HT-29 (cell line): ENCODE results near the gene HHATL. TPM values are rescaled to one million over a fixed set of nuclear protein-coding genes. Genes with fewer than 3 reads are reported as not detected.

ENCODE experiments used
- DNase-seq: peaks from one replicate; pipeline ENCODE4 v3.0.0-alpha.2; 2015; ENCODE audit warnings: low spot score
- total RNA-seq: library from RNA; depleted of rRNA; stranded (reverse); fragments of >200 nt; shearing (Covaris generic); gene quantifications from 2 replicates; pipeline ENCODE4 v1.2.3, GENCODE V29; 2014

HHATL gene
- total RNA-seq, 1 experiment from 2014 or later = not detected

GRCh38 chr3:42665050-42665878 lies 37.3 kb downstream of the HHATL start:
- no peak for DNase-seq

GRCh38 chr3:42664438-42664803 lies 38.2 kb downstream of the HHATL start:
- no peak for DNase-seq

- no peak for DNase-seq
These were observed 38.8 kb downstream of the HHATL start for GRCh38 chr3:42663581-42664437.

GRCh38 chr3:42662813-42663535 lies 39.6 kb downstream of the HHATL start:
- DNase-seq = no peak

- DNase-seq = no peak
These were observed 40.4 kb downstream of the HHATL start for GRCh38 chr3:42662037-42662812.

GRCh38 chr3:42661593-42662022 lies 41.0 kb downstream of the HHATL start:
- no peak for DNase-seq

- no peak for DNase-seq
These were observed 41.7 kb downstream of the HHATL start for GRCh38 chr3:42660898-42661297.

GRCh38 chr3:42660131-42660715 lies 42.4 kb downstream of the HHATL start:
- no peak for DNase-seq

- no peak for DNase-seq
These were observed 43.0 kb downstream of the HHATL start for GRCh38 chr3:42659451-42660130.

GRCh38 chr3:42658771-42659390 lies 43.7 kb downstream of the HHATL start:
- no peak for DNase-seq

- no peak for DNase-seq
These were observed 44.4 kb downstream of the HHATL start for GRCh38 chr3:42658091-42658770.

GRCh38 chr3:42657675-42658074 lies 44.9 kb downstream of the HHATL start:
- DNase-seq = no peak

GRCh38 chr3:42656680-42657610 lies 45.7 kb downstream of the HHATL start:
- DNase-seq = no peak

- DNase-seq = no peak
These were observed 46.5 kb downstream of the HHATL start for GRCh38 chr3:42655980-42656679.

GRCh38 chr3:42655331-42655888 lies 47.2 kb downstream of the HHATL start:
- DNase-seq = no peak

GRCh38 chr3:42654331-42655201 lies 48.0 kb downstream of the HHATL start:
- DNase-seq = no peak
